Fibroblast of peridontal ligament (primary cell): Measurements from ENCODE around the gene SLC37A1.

Source experiments
- DNase-seq: peaks from one replicate; pipeline ENCODE4 v3.0.0-alpha.2; 2010; ENCODE audit errors: extremely low read depth

SLC37A1 gene

GRCh38 chr21:42505090-42505726, 8.4 kb upstream of the SLC37A1 start:
- no peak for DNase-seq

- no peak for DNase-seq
These were observed 6.2 kb upstream of the SLC37A1 start for GRCh38 chr21:42507418-42507817.

GRCh38 chr21:42508371-42508770, 5.3 kb upstream of the SLC37A1 start:
- DNase-seq, result no peak

- DNase-seq, result no peak
These were observed 4.4 kb upstream of the SLC37A1 start for GRCh38 chr21:42509244-42509643.

- no peak for DNase-seq
These were observed 1.2 kb upstream of the SLC37A1 start for GRCh38 chr21:42512346-42513034.

- DNase-seq, result no peak
These were observed 582 bp downstream of the SLC37A1 start for GRCh38 chr21:42513985-42514882.

GRCh38 chr21:42514883-42515228, 1.2 kb downstream of the SLC37A1 start:
- DNase-seq, result no peak

GRCh38 chr21:42515708-42516502, 2.3 kb downstream of the SLC37A1 start:
- no peak for DNase-seq

GRCh38 chr21:42518215-42518614, 4.6 kb downstream of the SLC37A1 start:
- no peak for DNase-seq

- no peak for DNase-seq
These were observed 5.0 kb downstream of the SLC37A1 start for GRCh38 chr21:42518626-42519025.

- no peak for DNase-seq
These were observed 7.1 kb downstream of the SLC37A1 start for GRCh38 chr21:42520628-42521253.

GRCh38 chr21:42521384-42521783, 7.7 kb downstream of the SLC37A1 start:
- DNase-seq, result no peak

- no peak for DNase-seq
These were observed 8.2 kb downstream of the SLC37A1 start for GRCh38 chr21:42521805-42522204.

- DNase-seq, result no peak
These were observed 8.6 kb downstream of the SLC37A1 start for GRCh38 chr21:42522271-42522670.

GRCh38 chr21:42522771-42523170, 9.1 kb downstream of the SLC37A1 start:
- no peak for DNase-seq

- DNase-seq, result no peak
These were observed 9.6 kb downstream of the SLC37A1 start for GRCh38 chr21:42523211-42523610.

GRCh38 chr21:42523941-42524340, 10.3 kb downstream of the SLC37A1 start:
- no peak for DNase-seq

- peak; percentile 77 for DNase-seq
These were observed 10.8 kb downstream of the SLC37A1 start for GRCh38 chr21:42524341-42525028.

- DNase-seq, result no peak
These were observed 11.5 kb downstream of the SLC37A1 start for GRCh38 chr21:42525029-42525581.

- no peak for DNase-seq
These were observed 12.2 kb downstream of the SLC37A1 start for GRCh38 chr21:42525676-42526378.
